Cardiac fibroblast (primary cell): ENCODE measurements around the gene EDEM1.
"Not testable (repeated sequence)": the region's sequence is repeated elsewhere in the genome, so short reads cannot be mapped to it uniquely, and the experiment has no call there.

ENCODE experiments used
- DNase-seq, 2 donors: peaks; one replicate each; pipeline versions ENCODE4 v3.0.0 to v3.0.0-alpha.2; 2010; ENCODE audit warnings: low read depth in 2 of 2
- H3K4me3 ChIP-seq, 2 donors: replicated peaks in 1 of 2; 1 replicate in 1 of 2; 2 replicates in 1 of 2; pipeline ENCODE4 v1.5.1; 2011; ENCODE audit warnings: low read depth in 2 of 2, low read length in 2 of 2, mild to moderate bottlenecking in 2 of 2, moderate library complexity in 1 of 2
- TF ChIP-seq, protein P1 (sequence below): IDR thresholded peaks from one replicate; pipeline ENCODE4 v1.5.1; 2011; ENCODE audit warnings: low read depth, mild to moderate bottlenecking, low read length, inconsistent platforms

Gene EDEM1

DNA sequence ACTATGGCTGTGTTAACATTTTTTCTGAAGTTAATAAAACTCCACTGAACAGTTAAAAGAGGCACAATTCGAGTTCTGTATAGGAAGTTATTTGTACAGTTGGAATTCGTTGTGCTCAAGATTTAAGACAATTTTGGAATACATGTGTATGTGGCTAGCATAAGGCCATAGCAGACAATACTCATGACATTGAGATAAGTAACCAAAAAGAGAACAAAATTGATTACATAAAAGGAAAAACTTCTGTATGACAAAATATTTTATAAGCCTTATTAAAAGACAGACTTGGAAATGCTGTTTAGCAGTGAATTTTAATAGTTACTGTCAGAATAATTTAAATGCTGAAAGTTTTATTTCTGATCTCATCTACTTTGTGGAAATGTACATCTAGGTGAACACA, 17.7 kb upstream of the EDEM1 start:
- TF ChIP-seq, protein P1, sequence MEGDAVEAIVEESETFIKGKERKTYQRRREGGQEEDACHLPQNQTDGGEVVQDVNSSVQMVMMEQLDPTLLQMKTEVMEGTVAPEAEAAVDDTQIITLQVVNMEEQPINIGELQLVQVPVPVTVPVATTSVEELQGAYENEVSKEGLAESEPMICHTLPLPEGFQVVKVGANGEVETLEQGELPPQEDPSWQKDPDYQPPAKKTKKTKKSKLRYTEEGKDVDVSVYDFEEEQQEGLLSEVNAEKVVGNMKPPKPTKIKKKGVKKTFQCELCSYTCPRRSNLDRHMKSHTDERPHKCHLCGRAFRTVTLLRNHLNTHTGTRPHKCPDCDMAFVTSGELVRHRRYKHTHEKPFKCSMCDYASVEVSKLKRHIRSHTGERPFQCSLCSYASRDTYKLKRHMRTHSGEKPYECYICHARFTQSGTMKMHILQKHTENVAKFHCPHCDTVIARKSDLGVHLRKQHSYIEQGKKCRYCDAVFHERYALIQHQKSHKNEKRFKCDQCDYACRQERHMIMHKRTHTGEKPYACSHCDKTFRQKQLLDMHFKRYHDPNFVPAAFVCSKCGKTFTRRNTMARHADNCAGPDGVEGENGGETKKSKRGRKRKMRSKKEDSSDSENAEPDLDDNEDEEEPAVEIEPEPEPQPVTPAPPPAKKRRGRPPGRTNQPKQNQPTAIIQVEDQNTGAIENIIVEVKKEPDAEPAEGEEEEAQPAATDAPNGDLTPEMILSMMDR: no peak
- H3K4me3 ChIP-seq: no peak overlapping the region

GRCh38 chr3:5170975-5171374, 16.5 kb upstream of the EDEM1 start:
- no peak overlapping the region for H3K4me3 ChIP-seq
- TF ChIP-seq, protein P1: no peak
- DNase-seq: no peak

More for the DNA sequence above, 17.7 kb upstream of the EDEM1 start:
- DNase-seq: no peak

- TF ChIP-seq, protein P1: no peak
- no peak overlapping the region for H3K4me3 ChIP-seq
- no peak for DNase-seq
Measured at GRCh38 chr3:5172018-5172417, 15.5 kb upstream of the EDEM1 start.

DNA sequence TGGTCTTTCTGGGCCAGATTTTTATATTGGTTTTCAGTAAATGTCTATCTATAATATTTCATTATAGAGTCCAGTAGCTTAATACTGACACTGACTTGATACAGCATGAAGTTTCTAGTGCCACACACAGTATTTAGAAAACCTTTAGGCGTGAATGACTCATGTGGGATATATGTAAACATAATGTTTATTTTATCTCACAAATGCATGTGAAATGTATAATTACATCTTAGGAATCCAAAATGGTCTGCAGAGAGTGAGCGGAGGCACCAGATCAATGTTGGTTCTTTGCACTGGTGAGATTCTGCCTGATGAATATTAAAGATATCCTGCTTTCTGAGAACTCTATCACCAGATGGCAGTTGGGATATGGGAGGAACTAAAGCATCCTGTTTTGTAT, 8.5 kb upstream of the EDEM1 start:
- not testable (repeated sequence) for H3K4me3 ChIP-seq, DNase-seq

DNA sequence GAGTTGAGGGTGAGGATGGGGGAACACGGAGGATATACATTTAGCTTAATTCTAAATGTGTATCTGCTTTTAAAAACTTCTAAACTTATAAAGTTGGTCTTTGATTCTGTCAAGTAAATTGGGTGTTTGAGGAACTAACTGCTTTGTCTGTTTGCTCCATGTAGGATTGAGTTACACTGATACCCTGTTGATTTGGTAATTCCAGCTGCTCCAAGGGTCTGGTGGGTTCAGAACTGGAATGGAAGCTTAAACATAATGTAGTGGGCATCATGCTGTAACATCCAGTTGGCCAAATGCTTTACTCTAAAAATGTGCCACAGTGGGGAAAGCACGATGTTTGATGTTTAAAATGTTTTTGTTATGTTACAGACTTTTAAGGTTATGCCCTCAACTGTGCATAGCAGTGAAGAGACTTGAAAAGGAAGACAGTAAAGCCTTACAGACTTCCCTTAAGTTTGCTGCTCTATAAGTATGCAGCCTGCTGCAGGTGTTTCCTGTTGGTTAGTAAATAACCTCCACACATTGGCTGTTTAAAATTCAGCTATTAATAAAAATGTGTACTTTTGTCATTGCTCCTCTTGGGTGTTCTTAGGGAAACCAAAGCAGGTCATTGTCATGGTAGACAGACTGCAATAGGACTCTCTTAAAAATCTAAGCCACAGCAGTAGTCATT, 5.9 kb upstream of the EDEM1 start:
- H3K4me3 ChIP-seq: no peak overlapping the region
- TF ChIP-seq, protein P1: no peak
- no peak for DNase-seq

- not testable (repeated sequence) for DNase-seq, H3K4me3 ChIP-seq
Measured at GRCh38 chr3:5183714-5184113, 3.8 kb upstream of the EDEM1 start.

DNA sequence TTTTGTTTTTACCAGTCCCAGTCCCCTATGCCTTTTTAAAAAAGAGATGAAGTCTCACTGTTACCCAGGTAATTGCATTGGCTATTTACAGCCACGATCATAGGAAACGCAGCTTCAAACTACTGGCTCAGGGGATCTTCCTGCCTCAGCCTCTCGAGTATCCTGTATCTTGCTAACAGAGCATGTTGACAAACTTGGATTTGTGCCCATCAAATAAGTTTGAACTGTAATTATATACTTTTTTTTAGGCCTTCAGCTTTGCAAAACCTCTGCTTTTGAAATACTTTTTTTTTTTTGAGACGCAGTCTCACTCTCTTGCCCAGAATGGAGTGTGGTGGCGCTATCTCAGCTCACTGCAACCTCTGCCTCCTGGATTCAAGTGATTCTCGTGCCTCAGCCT, 3.0 kb upstream of the EDEM1 start:
- no peak for DNase-seq
- TF ChIP-seq, protein P1: no peak
- no peak overlapping the region for H3K4me3 ChIP-seq

- DNase-seq: no peak
- no peak overlapping the region for H3K4me3 ChIP-seq
- TF ChIP-seq, protein P1: no peak
Measured at GRCh38 chr3:5185093-5185673, 2.3 kb upstream of the EDEM1 start.
